Immature natural killer cell (primary cell): ENCODE results near the gene PLD6. TPM values are rescaled to one million over a fixed set of nuclear protein-coding genes. Genes with fewer than 3 reads are reported as not detected.

ENCODE experiments used
- DNase-seq, 3 donors: peaks; one replicate each; pipeline ENCODE4 v3.0.0; 2022; ENCODE audit warnings: mixed read lengths in 1 of 3
- H3K27ac Mint-ChIP-seq, 6 donors: one replicate each; pipeline ENCODE4 v1.8.0; 2020; ENCODE audit warnings: mixed read lengths in 6 of 6, mild to moderate bottlenecking in 5 of 6, inconsistent platforms in 4 of 6, moderate library complexity in 3 of 6
- H3K27me3 Mint-ChIP-seq, 3 donors: one replicate each; pipeline ENCODE4 v1.8.0; 2020 to 2021; ENCODE audit warnings: low read depth in 3 of 3, mild to moderate bottlenecking in 3 of 3, mixed read lengths in 3 of 3, moderate library complexity in 3 of 3, inconsistent platforms in 1 of 3
- H3K36me3 Mint-ChIP-seq, 3 donors: one replicate each; pipeline ENCODE4 v1.8.0; 2020; ENCODE audit warnings: mixed read lengths in 3 of 3, inconsistent platforms in 2 of 3, mild to moderate bottlenecking in 2 of 3
- H3K4me1 Mint-ChIP-seq, 2 donors: one replicate each; pipeline ENCODE4 v1.8.0; 2020; ENCODE audit warnings: inconsistent platforms in 2 of 2, mild to moderate bottlenecking in 2 of 2, mixed read lengths in 2 of 2, moderate library complexity in 1 of 2
- H3K4me3 Mint-ChIP-seq, 5 donors: one replicate each; pipeline ENCODE4 v1.8.0; 2020; ENCODE audit warnings: mild to moderate bottlenecking in 5 of 5, mixed read lengths in 5 of 5, inconsistent platforms in 3 of 5, moderate library complexity in 3 of 5
- H3K9me3 Mint-ChIP-seq, 6 donors: one replicate each; pipeline ENCODE4 v1.8.0; 2020; ENCODE audit warnings: mild to moderate bottlenecking in 6 of 6, mixed read lengths in 6 of 6, inconsistent platforms in 4 of 6, moderate library complexity in 3 of 6
- polyA plus RNA-seq, 3 donors: library from polyadenylated mRNA; unstranded; fragments of 300-500 nt; fragmentation: Illumina TruSeq; gene quantifications; one replicate each; pipeline ENCODE4 v1.2.3, GENCODE V29; 2021

Gene PLD6
- polyA plus RNA-seq, 3 donors from 2014 or later: 0.41 to 2.5 (median 1.4) TPM

DNA sequence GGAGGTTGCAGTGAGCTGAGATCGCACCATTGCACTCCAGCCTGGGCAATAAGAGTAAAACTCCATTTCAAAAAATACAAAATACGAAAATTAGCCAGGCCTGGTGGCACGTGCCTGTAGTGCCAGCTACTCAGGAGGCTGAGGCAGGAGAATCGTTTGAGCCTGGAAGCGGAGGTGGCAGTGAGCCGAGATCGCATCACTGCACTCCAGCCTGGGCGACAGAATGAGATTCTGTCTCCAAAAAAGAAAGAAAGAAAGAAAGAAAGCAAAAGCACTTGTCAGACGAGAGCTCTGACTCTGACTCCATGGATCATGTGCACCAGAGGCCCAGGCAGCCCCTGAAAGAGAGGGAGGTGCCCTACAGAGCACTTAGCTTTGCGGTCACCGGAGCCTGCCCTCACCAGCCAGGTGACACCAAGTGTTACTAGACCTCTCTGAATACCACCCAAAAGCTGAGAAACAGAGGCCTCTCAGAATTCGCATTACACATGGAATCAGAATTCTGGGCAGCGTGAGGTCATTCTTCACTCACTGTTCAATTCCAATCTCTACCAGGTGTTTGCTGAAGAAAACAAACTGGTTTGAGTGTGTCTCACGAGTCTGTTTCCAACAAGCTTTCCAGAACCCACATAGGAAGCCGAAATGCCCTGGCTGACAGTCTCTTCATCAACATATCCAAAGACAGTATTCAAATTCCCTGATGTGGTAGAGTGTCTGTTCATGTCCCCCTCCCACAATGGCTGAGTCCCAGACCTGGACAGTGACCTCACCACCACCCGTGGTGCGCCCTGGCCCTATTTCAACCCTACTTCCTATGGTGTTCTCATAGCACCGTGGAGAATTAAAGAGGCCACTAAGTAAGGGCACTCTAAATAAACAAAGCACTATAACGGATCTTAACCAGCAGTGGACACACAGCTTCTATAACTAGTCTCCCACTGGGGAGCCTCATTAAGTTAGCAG, 29.4 kb upstream of the PLD6 start:
- H3K27me3 Mint-ChIP-seq: peaks cover 12 to 19% (median 17%) of the 10 kb centered on the region in 3 donors
- H3K27ac Mint-ChIP-seq: peak overlapping the region; percentile 97 to 100 (median 98)
- peaks cover 24 to 31% of the 10 kb centered on the region in 2 donors for H3K4me1 Mint-ChIP-seq
- peak overlapping the region; percentile 91 to 98 (median 96) for H3K4me3 Mint-ChIP-seq
- H3K9me3 Mint-ChIP-seq: no peaks in the 10 kb centered on the region
- H3K36me3 Mint-ChIP-seq: no peaks in the 10 kb centered on the region
- DNase-seq: no peak

DNA sequence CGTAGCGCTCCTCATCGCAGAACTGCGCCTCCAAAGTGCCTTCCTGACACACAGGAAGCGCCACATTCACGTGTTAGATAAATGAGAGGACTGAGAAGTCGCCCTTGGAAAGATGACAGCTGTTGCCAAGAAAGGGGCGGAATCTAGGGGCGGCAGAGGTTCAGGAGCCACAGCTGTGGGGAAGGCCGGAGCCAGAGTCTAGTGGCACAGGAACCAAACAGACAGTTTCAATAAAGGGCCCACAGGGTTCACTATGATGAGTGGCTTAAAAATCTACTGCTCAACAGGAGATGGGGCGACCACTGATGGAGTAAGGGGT, 26.1 kb upstream of the PLD6 start:
- Mint-ChIP-seq H3K4me3 (no peak overlapping the region), H3K27me3 (peaks cover 8 to 13% (median 12%) of the 10 kb centered on the region in 3 donors), H3K36me3 (peaks cover 4 to 19% (median 9%) of the 10 kb centered on the region in 3 donors), H3K27ac (no peak overlapping the region), H3K9me3 (no peaks in the 10 kb centered on the region), H3K4me1 (peaks cover 20 to 24% of the 10 kb centered on the region in 2 donors)
- no peak for DNase-seq

DNA sequence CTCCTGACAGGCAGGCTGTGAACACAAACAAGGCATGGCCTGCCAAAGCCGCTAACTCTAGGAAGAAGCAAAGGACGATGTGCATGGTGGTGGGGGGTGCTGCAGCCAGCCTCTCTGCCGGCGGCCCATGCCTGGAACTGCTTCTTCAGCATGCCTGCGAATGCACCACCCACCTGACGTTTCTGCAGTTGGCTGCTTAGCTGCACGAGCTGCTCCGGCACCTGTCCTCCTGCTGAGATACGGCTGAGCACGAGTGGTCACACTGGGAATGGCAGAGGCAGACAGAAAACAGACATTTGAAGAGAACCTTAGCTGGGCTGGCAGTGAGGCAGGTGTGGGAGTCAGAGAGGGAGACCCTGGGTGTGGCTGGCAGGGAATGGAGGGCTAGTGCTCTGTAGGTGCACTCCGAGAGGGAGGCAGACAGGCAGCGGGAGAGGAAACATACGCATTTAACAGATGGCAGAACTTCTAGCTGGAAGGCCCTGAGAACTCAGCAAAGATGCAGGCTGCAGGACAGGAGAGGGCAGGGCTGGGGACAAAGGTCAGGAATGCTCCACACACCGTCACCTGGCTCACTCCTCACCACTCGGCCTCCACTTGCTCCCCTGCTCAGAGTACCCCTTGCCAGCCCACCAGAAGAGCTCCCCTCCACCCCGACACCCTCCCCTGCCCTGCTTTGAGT, 25.6 kb upstream of the PLD6 start:
- no peaks in the 10 kb centered on the region for H3K9me3 Mint-ChIP-seq
- H3K27ac Mint-ChIP-seq: peak overlapping the region in 2 of 6 donors; percentile 9 to 48
- DNase-seq: no peak
- peaks cover 20 to 24% of the 10 kb centered on the region in 2 donors for H3K4me1 Mint-ChIP-seq
- no peak overlapping the region for H3K4me3 Mint-ChIP-seq
- peaks cover 4 to 22% (median 9%) of the 10 kb centered on the region in 3 donors for H3K36me3 Mint-ChIP-seq
- peaks cover 5 to 9% (median 8%) of the 10 kb centered on the region in 3 donors for H3K27me3 Mint-ChIP-seq

DNA sequence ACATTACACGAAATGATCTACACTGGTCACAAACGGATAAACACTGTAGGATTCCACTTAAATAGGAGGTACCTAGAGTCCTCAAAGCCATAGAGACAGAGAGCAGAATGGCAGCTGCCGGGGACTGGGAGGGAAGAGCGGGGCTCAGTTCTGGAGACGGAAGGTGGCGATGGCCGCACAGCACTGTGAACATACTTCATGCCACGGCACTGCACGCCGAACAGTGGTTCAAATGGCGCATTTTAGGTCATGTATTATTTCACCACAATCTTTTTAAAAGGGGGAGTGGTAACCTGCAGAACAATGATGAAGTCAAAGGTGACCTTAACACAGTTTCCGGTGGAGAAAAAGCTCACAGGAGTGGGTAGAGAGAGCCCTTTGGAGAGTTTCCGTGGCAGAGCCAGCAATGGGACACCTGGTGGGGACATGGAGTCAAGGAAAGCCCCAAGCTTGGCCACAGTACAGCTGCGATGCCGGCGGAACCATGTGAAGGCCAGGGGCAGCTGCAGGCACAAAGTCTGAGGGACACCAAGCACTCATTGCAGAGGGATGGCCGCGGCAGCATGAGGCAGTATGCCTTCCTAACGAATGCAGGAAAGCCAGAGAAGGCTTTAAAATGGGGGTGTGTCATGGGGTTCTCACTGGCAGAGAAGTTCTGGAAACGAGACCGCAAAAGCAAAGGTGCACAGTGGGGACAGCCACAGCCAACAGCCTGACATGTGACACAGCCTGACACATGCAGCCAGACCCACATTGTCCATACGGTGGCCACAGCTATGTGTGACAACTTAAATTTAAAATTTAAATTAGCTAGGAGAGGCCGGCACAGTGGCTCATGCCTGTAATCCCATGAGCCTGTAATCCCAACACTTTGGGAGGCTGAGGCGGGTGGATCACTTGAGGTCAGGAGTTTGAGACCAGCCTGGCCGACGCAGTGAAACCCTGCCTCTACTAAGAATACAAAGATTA, 23.6 kb upstream of the PLD6 start:
- Mint-ChIP-seq H3K36me3 (peaks cover 9 to 29% (median 15%) of the 10 kb centered on the region in 3 donors), H3K27ac (no peak overlapping the region), H3K4me1 (peaks cover 4 to 6% of the 10 kb centered on the region in 2 donors)

DNA sequence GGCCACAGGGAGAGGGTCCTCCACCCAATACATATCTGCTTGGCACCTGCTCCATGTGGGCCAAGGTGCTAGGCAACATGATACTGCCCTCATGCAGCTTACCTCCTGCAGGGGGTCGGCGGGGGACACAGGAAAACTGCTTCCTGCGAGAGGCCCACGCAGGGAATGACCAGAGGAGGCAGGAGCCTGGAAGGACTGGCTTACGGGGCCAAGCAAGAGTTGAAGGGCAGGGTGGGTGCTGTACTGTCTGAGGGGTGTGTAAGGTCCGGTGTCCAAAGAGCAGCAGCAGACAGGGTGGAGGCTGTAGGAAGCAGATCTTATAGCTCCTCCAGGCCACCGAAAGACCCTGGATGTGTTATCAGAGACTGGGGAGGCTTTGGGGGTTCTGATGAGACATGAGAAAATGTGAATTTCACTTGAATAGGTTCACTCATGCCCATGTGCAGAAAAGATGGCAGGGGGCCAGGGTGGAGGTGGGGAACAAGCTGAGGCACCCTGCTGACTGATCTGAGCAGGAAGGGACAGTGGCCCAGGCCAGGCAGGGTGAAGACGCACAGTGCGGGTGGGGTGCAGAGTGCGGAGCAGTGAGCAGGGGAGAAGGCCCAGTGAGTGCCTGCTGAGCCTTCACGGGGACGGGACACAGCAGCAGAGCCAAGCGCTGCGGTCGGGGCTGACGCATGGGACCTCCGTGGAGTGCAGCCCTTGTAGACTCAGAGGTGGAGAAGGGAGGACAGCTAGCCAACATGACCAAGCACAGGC, 22.6 kb upstream of the PLD6 start:
- Mint-ChIP-seq H3K4me3 (no peak overlapping the region), H3K27ac (no peak overlapping the region), H3K36me3 (peaks cover 9 to 33% (median 16%) of the 10 kb centered on the region in 3 donors)

More for the DNA sequence above, 23.6 kb upstream of the PLD6 start:
- DNase-seq: no peak
- H3K27me3 Mint-ChIP-seq: no peaks in the 10 kb centered on the region
- no peaks in the 10 kb centered on the region for H3K9me3 Mint-ChIP-seq
- H3K4me3 Mint-ChIP-seq: no peak overlapping the region

DNA sequence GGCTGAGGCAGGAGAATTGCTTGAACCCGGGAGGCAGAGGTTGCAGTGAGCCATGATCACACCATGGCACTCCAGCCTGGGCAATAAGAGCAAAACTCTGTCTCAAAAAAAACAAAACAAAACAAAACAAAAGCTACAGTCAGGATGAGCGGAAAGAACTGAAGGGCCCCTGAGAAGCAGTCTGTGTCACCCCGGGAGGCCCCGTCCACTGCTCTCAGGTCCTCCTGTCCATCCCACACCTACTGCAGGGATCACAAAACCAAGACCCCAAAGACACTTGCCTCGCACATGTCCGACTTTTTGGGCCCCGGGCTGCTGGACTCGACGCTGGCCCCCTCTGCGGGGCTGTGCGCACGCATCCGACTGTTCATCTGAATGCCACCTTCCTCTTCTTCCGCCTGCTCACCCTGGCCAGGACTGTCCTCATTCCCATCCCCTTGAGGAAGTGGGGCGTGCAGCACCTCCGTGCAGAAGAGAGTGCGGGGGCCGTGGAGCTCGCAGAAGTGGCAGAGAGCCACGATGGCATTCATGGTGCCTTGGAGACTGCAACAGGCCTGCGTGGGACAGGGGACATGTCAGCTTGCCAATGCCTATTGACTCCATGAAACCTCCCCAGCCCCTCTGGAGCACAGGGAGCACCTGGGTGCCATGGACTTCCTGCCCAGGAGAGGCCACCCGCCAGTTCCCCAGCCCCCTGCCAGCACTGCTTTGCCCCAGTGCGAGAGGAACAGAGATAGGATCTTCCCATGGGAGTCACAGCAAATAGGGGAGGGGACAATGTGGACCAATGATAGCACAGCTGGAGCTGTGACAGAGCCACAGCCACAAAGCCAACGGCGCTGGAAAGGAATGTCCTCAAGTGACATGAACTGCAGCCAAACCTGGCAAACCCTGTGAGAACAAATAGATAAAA, 21.7 kb upstream of the PLD6 start:
- Mint-ChIP-seq H3K36me3 (peaks cover 13 to 38% (median 16%) of the 10 kb centered on the region in 3 donors), H3K27ac (peak overlapping the region in 1 of 6 donors; percentile 74), H3K4me1 (peaks cover 4 to 6% of the 10 kb centered on the region in 2 donors), H3K9me3 (no peaks in the 10 kb centered on the region), H3K27me3 (no peaks in the 10 kb centered on the region), H3K4me3 (no peak overlapping the region)
- no peak for DNase-seq

More for the DNA sequence above, 22.6 kb upstream of the PLD6 start:
- H3K4me1 Mint-ChIP-seq: peaks cover 4 to 6% of the 10 kb centered on the region in 2 donors
- no peak for DNase-seq
- no peaks in the 10 kb centered on the region for H3K27me3 Mint-ChIP-seq
- H3K9me3 Mint-ChIP-seq: no peaks in the 10 kb centered on the region

DNA sequence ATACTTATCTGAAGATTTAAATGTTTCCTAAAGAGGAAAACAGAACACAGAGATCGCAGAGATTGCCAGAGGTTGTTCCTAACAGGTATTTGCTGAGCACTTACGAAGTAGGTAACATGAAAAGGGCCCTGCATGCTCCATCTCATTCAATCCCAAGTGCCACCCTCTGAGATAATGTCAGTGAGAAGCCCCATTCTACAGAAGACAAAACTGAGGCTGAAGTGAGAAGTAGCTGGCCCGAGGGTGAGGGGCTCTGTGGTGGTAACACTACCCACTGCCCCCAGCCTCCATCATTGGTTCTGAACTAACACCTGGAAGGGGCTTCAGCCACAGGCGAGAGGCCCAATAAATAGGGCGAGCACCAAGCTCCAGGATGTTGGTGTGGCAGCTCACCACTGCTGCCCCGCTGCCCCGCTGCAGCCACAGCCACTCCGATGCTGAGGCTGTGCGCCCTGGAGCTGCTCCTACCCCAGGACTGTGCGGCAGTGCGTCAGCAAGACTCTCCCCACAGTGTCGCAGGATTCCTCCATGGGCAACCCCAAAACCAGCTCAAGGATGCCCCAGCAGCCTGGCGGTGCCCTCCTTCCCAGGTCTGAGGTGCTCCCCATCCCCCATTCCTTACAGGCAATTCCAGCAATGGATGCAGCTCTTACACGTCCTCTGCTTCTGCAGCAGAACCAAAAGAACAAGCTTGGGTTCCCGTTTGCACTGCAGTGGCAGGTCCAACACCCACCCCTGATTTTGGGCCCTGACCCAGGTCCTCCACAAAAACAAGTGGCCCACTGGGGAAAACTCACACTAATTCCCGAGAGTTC, 20.5 kb upstream of the PLD6 start:
- H3K9me3 Mint-ChIP-seq: no peaks in the 10 kb centered on the region

DNA sequence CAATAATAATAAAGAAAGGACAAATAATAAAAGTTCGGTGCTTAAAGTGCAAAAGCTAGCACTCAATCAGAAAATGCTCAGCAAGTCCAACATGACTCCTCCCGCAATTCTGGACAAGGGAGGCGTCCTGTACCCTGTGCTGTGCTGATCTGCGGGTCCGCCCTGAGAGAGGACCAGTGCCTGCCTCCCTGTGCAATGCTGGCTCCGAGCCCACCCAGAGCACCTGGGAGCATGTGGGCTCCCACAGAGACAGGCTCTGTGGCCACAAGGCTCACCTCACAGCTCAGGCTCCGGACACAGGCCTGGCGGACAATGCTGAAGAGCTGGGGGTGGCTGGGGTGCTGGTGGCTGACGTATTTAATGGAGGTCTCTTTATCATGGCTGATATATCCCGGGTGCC, 19.8 kb upstream of the PLD6 start:
- H3K4me3 Mint-ChIP-seq: no peak overlapping the region
- no peak overlapping the region for H3K27ac Mint-ChIP-seq
- H3K27me3 Mint-ChIP-seq: peaks cover 0 to 2% (median 0%) of the 10 kb centered on the region in 3 donors
- no peaks in the 10 kb centered on the region for H3K9me3 Mint-ChIP-seq
- peaks cover 16 to 44% (median 16%) of the 10 kb centered on the region in 3 donors for H3K36me3 Mint-ChIP-seq
- no peak for DNase-seq
- no peaks in the 10 kb centered on the region for H3K4me1 Mint-ChIP-seq

More for the DNA sequence above, 20.5 kb upstream of the PLD6 start:
- H3K4me3 Mint-ChIP-seq: no peak overlapping the region
- peaks cover 13 to 41% (median 16%) of the 10 kb centered on the region in 3 donors for H3K36me3 Mint-ChIP-seq
- DNase-seq: no peak
- no peaks in the 10 kb centered on the region for H3K4me1 Mint-ChIP-seq
- H3K27me3 Mint-ChIP-seq: no peaks in the 10 kb centered on the region
- no peak overlapping the region for H3K27ac Mint-ChIP-seq

DNA sequence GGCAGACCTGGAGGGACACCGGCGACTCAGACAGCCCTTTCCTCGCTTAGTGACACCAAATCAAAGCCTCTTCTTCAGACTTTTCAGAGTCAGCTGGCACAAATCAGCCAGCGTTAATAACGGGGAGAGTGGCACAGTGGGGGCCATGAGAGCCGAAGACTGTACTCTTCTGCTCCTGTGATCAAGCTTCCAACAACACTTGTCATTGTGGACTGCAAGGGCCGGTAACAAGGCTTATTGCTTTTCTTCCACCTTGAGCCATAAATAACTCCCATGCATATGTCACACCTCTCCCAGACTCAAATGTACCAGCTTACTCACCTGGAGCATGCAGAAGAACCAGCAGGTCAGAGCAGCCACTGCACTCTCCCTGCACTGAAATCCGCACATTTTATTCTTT, 18.0 kb upstream of the PLD6 start:
- H3K27me3 Mint-ChIP-seq: peaks cover 0 to 2% (median 0%) of the 10 kb centered on the region in 3 donors
- no peak overlapping the region for H3K4me3 Mint-ChIP-seq
- H3K9me3 Mint-ChIP-seq: no peaks in the 10 kb centered on the region
- peaks cover 12 to 50% (median 14%) of the 10 kb centered on the region in 3 donors for H3K36me3 Mint-ChIP-seq
- H3K4me1 Mint-ChIP-seq: peaks cover 0 to 1% of the 10 kb centered on the region in 2 donors
- H3K27ac Mint-ChIP-seq: peak overlapping the region in 1 of 6 donors; percentile 56
- no peak for DNase-seq

DNA sequence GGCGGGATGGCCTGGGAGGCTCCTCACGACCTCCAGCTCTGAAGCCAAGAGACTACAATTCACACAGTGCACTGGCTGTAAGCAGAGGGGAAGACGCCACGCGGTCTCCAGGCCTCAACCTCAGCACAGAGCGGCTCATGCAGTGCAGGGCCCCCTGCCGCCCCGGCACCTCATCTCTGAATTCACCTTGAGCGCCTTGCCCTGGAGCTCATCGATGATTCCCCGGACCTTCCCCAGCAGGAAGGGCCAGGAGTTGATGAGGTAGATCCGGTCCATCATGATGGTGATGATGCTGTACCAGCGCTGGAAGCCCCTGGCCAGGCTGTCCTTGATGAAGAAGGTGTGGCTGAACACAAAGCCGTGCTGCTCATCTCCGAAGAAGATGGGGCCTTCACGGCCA, 17.6 kb upstream of the PLD6 start:
- H3K27ac Mint-ChIP-seq: no peak overlapping the region
- H3K9me3 Mint-ChIP-seq: no peaks in the 10 kb centered on the region
- DNase-seq: no peak
- no peak overlapping the region for H3K4me3 Mint-ChIP-seq
- H3K27me3 Mint-ChIP-seq: peaks cover 0 to 2% (median 0%) of the 10 kb centered on the region in 3 donors
- peaks cover 8 to 46% (median 12%) of the 10 kb centered on the region in 3 donors for H3K36me3 Mint-ChIP-seq
- peaks cover 0 to 1% of the 10 kb centered on the region in 2 donors for H3K4me1 Mint-ChIP-seq

DNA sequence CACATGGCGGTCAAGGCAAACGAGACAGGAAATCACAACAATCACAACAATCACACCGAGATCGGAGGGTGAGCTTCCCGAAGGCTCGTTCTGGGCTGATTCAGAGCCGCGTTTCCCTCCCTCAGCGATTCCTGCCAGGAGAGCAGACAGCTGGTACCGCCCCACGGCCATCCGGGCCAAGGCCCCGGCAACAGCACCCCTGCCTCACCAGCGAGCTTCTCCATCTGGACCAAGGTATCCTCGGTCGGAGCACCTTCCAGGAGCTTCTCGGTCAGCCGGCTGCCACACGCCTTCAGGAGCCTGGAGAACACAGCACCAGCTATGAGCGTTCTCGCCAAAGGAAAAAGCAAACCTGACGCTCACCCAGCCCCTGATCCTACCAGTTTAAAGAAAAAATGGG, 15.2 kb upstream of the PLD6 start:
- Mint-ChIP-seq H3K27me3 (peaks cover 0 to 2% (median 0%) of the 10 kb centered on the region in 3 donors), H3K4me3 (no peak overlapping the region), H3K4me1 (peaks cover 0 to 1% of the 10 kb centered on the region in 2 donors), H3K36me3 (peaks cover 24 to 48% (median 25%) of the 10 kb centered on the region in 3 donors), H3K27ac (no peak overlapping the region), H3K9me3 (no peaks in the 10 kb centered on the region)
- no peak for DNase-seq
